HG03095 (cell line): ENCODE measurements around the gene CDK12.

Source experiments
- ATAC-seq: cut with Tn5 transposase; IDR thresholded peaks from one replicate; pipeline ENCODE4 v1.9.1; 2021; ENCODE audit warnings: moderate library complexity; ENCODE audit not compliant: unreplicated experiment

CDK12 gene

DNA sequence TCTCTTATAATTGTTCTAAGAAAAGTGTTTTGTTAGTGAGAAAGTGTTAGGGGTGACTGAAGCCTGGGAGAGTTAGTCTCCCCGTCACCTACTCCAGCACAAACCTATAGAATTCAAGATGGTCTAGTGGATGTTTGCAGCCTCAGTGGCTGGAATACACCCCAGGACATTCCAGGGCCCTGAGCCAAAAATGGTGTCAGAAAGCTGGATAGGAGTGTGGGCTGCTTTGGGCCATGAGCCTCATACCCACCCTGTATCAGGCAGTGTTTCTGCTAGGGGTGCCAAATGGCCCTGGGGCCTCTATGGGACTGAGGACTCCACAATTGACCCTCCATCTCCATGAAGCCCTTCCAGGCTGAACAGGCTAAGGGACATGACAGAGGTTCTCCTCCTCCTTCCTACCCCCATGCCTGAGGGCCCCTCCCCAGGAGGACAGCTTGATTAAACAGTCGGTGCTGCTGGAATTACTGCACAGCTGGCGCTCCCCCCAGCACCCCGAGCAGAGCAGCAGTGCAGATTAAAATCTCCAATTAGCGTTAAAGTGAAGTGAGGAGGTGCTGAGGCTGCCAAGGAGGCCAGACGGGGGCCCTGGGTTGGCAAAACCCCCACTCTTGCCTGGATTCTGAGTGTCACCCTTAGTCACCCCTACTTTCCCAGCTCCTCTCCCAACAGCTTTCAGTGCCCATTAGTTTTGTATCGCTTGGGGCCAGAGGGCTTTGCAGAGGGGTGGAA is 87.4 kb downstream of the CDK12 start:
- no peak for ATAC-seq

DNA sequence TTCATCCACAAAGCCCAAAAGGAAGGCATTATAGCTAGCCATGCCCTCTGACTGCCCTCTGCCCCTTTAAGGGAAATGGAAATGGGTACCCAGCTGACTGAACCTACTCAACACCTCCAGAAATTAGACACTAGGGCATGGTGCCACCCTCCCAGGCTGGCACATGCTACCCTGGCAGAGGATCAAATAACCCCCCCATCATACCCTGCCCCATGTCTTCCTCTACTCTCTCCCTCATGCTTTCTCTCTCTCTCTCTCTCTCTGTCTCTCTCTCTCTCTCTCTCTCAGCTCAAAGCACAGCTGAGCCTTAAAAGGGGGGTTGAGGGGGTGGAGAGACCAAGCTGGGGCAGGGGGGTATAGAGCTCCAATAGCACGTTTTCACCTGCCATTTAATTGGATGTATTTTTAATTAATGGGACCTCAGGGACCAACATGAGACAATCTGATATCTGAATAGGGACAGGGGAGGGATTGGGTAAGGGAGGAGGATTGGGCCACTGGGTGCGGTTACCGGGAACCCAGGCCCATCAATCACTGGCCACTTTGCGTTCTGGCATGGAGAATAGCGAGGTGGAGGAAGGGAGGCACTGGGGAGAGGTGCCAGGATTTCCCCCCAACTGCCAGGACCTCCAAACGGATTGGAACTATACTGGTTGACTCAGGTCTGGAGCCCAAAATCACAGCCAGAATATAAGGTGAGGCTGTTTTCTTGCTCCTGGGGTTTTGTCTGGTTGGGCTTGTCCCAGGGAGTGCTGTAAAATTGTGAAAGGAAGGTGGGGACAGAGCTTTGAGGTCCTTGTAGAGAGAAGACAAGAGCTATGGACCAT is 88.7 kb downstream of the CDK12 start:
- no peak for ATAC-seq

DNA sequence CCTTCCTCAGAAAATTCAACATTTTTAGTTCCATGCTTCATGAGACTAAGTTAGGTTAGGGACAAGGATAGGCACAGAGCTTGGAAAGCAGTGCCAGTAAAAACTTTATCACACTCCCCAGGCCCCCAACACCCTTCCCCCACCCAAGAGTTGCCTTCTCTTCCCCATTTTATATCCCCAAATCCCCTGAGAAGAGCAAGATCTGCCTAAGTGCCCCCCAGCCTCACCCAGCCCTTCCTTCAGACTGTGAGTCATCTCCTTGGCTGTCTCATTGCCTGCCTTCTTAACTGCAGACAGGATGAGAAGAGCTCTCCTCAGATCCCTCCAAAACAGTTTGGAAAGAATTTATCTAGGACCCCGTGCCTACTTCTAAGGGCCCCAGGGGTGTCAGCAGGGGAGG is 90.6 kb downstream of the CDK12 start:
- no peak for ATAC-seq

GRCh38 chr17:39553341-39553945 is 92.2 kb downstream of the CDK12 start:
- ATAC-seq = no peak

- no peak for ATAC-seq
Measured at GRCh38 chr17:39555368-39555767, 94.1 kb downstream of the CDK12 start.

- no peak for ATAC-seq
Measured at GRCh38 chr17:39556423-39556822, 95.1 kb downstream of the CDK12 start.

DNA sequence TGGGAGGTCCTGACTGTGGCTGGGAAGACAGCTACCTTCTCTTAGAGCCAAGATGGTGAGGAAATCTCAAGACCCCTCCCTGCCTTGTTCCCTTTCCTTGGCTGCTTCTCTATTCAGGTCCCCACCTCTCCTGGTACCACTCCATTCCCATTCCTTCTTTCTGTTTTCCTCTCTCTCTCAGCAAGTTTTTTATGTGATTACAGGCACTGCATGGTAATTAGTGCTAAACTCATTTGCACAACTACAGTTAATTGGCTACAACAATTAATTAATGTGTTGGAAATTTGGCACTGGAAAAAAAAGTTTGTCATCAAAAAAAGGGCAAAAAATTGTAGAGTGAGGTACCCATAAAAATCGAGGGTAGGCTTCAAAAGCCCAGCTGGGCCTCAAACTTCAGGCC is 101.1 kb downstream of the CDK12 start:
- ATAC-seq = no peak

- no peak for ATAC-seq
Measured at GRCh38 chr17:39562976-39563375, 101.7 kb downstream of the CDK12 start.

GRCh38 chr17:39563476-39563875 is 102.2 kb downstream of the CDK12 start:
- ATAC-seq = no peak

GRCh38 chr17:39564211-39564848 is 103.0 kb downstream of the CDK12 start:
- ATAC-seq = no peak

DNA sequence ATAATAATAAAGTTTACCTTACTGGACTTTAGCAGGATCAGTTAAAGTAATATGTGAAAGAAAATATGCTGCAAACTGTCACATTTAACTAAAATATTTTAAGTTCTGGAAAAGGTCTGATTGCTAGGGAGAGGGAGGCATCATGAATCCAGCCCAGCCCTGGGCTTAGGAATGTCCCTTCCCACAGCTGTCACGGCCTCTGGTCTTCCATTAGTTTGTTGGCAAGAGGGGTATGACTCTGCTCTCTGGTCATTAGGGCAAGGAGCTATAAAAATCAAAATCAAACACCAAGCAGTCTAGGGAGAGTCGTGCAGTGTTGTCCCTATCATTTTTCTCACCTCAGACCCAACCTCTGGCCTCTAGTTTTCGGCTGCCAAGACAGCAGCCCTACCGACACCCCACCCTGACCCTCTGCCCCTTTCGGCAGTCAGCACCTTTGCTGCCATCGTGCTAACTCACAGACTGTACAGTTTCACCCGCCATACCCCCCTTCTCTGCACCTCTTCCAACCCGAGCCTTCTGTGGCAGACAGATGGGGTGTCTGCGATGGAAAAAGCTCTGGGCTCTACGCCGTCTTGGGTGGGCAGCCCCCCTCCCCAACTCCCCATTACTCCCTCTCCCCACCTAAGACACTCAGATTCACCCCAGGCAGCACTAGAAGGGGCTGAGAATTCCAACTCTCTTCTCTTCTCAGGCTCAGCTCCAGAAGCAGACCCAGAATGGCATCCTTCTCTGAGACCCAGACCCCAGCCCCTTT is 105.0 kb downstream of the CDK12 start:
- ATAC-seq = no peak

GRCh38 chr17:39568702-39569101 is 107.4 kb downstream of the CDK12 start:
- ATAC-seq = no peak

DNA sequence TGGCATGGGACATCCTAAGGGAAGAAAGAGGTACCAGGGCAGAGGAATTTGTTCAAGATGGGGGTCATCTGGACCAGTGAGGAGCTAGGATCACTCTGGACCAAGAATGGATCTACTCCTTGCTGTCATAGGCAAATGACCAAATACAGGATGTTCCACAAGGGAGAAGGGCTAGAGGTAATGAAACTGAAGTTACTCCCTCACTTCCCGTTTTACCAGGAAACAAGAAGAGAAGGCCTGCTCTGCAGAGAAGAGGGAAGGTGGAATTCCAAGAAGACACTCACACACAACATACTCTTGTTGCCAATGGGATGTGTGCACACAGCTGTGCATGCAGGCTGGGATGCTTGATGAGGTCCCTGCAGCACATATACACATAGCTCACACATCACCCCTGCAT is 107.8 kb downstream of the CDK12 start:
- no peak for ATAC-seq

- ATAC-seq = no peak
Measured at GRCh38 chr17:39572121-39572520, 110.8 kb downstream of the CDK12 start.

DNA sequence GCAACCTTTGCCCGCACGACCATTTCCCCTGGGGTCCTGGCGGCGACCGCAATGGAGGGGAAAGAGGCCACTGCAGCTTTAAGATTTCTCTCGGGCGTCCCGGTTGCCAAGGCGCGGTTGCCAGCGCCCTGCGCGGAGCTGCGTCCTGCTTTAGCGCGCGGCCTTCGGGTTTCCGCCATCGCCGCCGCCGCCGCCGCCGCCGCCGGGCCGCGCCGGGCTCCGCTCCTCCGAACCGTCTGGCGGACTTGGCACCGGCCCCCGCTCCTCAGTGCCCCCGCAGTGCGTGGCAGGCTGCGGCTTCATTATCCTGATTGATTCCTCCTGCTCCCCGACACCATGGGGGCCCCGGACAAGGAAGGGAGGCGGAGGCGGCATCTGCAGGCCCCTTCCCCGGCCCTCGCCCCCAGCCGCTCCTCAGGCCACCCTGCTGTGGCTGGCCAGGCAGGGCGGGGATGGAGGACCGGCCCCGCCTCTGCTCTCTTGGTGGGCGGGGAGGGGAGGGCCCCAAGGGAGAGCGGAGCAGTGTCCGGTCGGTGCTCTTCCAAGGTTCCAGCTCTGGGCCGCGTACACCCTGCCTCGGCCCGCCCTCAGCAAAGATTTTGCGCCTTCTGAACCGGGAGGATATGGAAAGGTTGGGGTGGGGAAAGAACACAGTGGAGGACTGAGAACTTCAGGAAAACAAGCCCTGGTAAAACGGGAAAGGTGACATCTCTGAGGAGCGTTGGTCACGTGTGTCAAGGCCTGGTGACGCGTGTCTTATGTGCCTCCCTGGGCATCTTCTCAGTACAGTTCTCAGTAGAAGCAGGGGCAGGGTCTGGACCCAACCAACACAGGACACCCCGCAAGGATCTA is 112.4 kb downstream of the CDK12 start:
- no peak for ATAC-seq

GRCh38 chr17:39576187-39576586 is 114.9 kb downstream of the CDK12 start:
- ATAC-seq = no peak

DNA sequence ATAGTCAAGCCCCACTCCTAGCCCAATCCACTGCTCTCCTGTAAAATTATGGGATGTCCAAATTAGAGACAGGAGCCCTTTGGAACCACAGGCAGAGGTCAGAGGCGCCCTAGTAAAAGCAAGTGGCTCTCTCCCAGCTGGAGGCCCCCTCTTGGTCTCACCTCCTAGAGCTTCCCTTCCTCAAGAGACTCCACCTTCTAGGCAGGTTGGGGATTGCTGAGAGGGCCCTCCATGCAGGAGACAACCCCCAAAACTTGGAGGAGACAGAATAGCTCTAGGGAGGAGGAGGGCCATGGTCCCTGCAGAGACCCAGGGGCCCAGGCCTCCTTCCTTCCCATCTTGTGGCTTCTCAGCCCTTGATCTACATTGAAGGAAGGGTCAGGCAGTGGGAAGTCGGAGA is 117.0 kb downstream of the CDK12 start:
- ATAC-seq = no peak

DNA sequence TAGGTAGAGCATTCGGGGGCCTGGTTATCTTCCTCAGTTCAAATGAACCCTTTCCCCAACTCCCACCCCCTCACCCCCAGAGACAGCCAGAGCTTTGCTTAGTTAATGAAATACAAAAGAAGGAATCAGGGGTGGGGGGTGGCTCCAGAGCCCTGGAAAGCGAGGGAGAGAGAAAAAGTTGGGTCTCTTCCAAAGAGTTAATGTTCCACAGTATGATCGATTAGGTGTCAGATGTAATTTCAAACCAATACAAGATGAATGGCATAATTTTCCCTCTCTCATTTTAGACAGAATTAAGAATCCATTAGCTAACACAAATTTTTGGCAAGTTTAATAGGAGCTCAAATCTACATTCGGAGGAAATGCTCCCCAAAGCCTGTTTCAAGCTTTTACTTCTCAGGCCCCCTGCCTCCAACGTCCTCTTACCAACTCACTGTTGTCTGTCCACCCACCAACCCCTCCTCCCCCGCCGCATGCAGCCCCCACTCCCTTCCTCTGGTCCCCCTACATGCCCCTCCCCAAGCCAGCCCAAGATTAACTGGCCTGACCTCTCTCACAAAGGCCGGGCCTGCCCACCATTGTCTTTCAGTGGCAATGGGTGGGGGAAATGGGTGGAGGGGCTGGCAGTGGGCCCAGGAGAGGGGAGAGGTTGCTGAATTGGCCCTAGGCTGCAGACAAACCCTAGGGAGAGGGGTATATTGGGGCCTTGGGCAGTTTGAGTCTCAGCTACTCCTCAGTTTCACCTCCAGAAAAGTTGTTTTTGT is 118.2 kb downstream of the CDK12 start:
- no peak for ATAC-seq

DNA sequence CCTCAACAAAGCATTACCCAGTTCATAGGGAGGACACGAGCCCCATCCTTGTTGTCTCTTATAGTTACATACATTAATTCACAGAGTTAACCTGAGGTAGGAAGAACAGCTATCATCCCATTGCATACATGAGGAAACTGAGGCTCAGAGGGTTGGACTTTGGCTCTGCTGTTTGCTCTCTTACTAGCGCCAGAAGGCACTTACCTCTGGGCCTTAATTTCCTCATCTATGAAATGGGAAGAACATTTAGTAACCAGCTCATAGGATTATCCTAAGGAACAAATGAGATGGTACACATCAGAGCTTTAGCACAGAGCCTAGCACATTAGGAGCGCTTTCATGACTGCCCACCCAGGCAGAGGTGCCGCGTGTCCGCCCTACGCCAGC is 118.8 kb downstream of the CDK12 start:
- ATAC-seq = no peak
